NCI-H1436 (cell line): ENCODE measurements around the gene DPPA4.

ENCODE experiments used
- DNase-seq: peaks from one replicate; lab custom pipeline; 2025; lab: John Stamatoyannopoulos, UW

Gene DPPA4

GRCh38 chr3:109338322-109338721 lies 976 bp upstream of the DPPA4 start:
- no peak for DNase-seq

GRCh38 chr3:109336291-109336861 lies 970 bp downstream of the DPPA4 start:
- DNase-seq, result no peak

GRCh38 chr3:109334572-109334971 lies 2.8 kb downstream of the DPPA4 start:
- DNase-seq, result no peak

- no peak for DNase-seq
These were observed 5.7 kb downstream of the DPPA4 start for GRCh38 chr3:109331692-109332091.

GRCh38 chr3:109330405-109330804 lies 6.9 kb downstream of the DPPA4 start:
- DNase-seq, result no peak

- no peak for DNase-seq
These were observed 9.1 kb downstream of the DPPA4 start for GRCh38 chr3:109328202-109328601.

- DNase-seq, result no peak
These were observed 11.7 kb downstream of the DPPA4 start for GRCh38 chr3:109325657-109326056.

GRCh38 chr3:109325109-109325508 lies 12.2 kb downstream of the DPPA4 start:
- no peak for DNase-seq

GRCh38 chr3:109316162-109316730 lies 21.1 kb downstream of the DPPA4 start, which contains the start of gene DPPA2:
DPPA2 (minus strand) TSS chr3:109316517; CDS start chr3:109314542, 1,975 bp downstream.
- no peak for DNase-seq

- no peak for DNase-seq
These were observed 24.3 kb downstream of the DPPA4 start for GRCh38 chr3:109313061-109313460.

- no peak for DNase-seq
These were observed 39.9 kb downstream of the DPPA4 start for GRCh38 chr3:109297496-109297895.

GRCh38 chr3:109284071-109284470 lies 53.3 kb downstream of the DPPA4 start:
- DNase-seq, result no peak

GRCh38 chr3:109278546-109278945 lies 58.8 kb downstream of the DPPA4 start:
- DNase-seq, result no peak

- DNase-seq, result no peak
These were observed 59.2 kb downstream of the DPPA4 start for GRCh38 chr3:109278141-109278540.
